Hematopoietic multipotent progenitor cell treated with erythropoietin and hydrocortisone succinate and interleukin-3 and kit ligand, for 6 days (in vitro differentiated cells): ENCODE results near the gene AFDN.
A peak's percentile ranks its signal among the peaks of the same experiment; 100 is the strongest.
"Not testable (repeated sequence)": the region's sequence is repeated elsewhere in the genome, so short reads cannot be mapped to it uniquely, and the experiment has no call there.

Source experiments
- DNase-seq: peaks from one replicate; pipeline ENCODE4 v3.0.0-alpha.2; 2015

The AFDN gene

DNA sequence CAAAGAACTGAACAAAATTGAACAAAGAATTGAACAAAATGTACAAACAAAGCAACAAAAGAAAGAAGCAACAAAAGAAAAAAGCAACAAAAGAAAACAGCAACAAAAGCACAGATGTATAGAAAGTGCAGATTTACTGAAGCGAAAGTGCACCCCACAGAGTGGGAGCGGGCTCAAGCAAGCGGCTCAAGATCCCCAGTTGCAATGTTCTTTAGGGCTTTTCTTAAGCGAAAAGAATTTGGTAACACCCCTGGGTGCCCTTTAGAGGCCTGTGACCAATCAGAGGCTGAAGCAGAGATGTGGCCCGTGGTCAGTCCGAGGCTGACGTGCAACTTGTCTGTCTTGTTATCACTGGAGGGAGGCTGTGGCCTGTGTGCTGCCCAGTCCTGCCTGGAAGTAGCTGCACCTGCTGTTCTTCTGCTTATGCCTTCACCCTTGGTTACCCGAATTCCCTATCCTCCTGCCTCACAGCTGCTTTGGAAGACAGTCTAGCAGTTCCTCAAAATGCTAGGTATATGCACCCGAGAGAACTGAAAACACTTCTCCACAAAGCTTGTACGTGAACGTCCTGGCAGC, 157.5 kb downstream of the AFDN start:
- no peak for DNase-seq

DNA sequence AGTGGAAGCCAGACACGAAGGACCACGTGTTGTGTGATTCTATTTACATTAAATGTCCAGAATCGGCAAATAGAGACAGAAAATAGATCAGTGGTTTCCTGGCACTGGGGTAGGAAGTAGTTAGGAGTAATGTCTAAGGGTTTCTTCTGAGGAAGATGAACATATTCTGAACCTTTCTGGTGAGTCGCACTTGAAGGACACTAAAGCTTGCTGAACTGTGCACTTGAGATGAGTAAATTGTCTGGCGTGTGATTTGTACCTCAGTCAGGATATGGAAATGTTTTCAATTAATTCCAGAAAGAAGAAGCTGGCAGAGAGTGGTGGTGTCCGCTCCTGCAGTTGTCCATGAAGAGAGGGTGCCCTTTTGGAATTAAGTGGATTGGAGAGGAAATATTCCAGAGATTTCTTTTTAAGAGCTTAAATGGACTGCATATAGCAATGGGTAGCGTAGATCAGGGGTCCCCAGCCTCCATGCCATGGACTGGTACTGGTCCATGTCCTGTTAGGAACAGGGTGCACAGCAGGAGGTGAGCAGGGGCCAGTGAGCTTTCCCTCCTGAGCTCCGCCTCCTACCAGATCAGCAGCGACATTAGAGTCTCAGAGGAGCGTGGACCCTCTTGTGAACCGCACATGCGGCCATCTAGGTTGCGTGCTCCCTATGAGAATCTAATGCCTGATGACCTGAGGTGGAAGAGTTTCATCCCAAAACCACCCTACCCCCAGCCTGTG, 158.3 kb downstream of the AFDN start:
- no peak for DNase-seq

DNA sequence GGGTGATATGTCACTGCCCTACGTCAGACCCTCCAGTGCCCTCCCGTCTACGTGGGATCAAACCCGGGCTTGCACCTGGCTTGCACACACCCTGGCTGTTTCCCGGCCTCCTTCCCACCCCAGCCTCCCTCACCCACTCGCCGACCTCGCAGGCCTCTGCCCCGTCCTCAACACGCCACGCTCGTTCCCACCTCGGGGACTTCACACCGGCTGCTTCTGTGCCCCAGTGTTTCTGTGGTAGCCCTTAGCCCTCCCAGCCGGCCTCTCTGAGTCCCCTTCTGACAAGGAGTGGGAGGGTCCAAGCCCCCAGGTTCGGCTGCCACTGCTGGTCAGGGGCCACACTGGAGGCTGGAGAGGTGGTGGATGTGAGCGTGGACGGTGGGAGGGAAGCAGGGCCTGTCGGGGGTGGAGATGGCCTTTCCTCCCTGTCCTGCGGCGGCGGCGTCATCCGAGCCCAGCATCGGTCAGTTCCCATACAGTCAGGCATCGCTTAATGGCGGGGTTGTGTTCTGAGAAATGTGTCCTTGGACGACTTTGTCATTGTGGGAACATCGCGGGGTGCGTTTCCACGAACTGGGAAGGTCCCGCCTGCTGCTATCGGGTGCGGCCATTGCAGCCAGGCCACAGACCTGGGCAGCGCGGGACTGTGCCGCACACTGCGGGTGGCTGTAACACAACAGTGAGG, 159.3 kb downstream of the AFDN start:
- DNase-seq = no peak

DNA sequence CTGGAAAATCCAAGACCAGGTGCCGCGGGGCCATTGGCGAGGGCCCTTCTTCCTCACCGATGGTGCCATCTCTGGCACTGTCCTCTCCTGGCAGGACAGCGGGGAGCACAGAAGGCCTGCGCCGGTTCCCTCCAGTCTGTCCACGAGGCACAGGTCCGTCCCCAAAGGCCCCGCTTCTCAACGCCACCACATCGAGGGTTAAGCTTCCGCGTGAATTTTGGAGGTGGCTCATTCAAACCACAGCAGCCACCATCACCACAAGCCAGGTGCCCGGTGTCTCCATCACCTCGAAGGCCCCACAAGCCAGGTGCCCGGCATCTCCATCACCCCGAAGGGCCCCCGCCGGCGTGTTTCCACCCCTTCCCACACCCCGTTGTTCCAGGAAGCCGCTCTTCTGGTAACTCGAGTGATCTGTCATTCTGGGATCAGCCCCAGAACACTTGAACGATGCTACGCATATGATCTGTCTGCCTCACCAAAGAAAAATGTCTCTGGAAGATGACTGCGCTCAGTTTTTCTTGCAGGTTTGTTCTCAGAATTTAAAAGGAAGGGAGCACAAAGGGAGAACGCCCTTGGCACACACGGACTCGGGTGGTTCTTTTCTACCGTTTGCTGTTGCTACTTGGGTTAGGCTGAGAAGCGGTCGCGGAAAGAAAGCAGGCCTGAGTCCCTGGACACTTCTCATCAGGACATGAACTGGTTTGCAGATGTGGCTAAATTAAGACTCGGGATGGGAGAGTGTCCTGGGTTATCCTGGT, 160.9 kb downstream of the AFDN start:
- DNase-seq = no peak

DNA sequence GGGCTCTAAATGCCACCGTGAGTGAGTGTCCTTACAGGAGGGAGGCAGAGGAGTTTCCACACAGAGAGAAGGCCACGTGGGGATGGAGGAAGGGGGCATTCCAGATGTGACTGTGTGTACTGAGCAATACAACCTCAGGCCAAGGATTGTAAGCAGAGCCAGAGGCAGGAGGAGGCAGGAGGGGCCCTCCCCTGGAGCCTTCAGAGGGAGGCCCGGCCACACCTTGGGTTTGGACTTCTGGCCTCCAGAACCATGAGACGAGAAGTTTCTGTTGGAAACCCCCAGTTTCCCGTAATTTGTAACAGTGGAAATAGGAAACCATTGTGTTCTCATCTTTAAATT, 161.4 kb downstream of the AFDN start:
- no peak for DNase-seq

DNA sequence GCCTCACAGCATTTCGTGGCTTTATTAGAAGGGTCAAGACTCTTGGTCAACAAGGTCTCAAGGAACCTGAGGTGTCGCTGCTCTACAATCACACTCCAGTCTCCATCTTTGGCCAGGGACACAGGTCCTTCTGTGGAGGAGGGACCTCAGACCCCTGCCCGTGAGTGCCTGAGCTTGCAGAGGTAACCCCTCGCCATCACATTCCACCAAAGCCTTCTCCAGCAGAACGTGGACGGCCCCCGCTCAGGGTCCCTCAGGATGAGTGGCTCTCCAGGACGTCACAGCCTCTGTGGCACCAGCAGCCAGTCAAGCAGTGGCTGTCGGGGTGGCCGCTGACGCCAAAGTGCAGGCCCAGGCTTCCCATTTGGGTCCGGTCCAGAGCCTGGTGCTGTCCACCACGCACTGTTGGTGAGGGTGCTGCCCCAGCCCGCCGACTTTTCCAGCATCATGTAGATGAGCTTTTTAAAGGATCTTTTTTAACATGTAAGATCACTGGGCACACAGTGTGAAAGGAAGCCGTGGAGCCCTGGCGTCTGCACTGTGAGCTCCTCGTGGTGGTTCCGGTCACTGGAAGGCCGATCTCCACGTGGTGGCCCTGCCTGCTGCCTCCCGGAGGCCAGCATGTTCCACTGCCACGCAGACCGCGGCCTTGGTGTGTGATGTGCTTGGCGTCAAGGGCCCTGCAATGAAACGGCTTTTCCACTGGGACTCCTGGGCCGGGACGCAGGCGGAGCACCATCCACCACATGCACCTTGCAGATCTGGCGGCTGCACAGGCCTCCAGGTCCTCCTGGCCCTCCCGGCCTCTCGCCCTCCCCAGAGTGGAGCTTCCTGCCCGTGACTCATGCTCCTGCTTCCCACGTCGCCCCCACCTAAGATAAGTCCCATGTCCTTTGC, 162.5 kb downstream of the AFDN start:
- no peak for DNase-seq

DNA sequence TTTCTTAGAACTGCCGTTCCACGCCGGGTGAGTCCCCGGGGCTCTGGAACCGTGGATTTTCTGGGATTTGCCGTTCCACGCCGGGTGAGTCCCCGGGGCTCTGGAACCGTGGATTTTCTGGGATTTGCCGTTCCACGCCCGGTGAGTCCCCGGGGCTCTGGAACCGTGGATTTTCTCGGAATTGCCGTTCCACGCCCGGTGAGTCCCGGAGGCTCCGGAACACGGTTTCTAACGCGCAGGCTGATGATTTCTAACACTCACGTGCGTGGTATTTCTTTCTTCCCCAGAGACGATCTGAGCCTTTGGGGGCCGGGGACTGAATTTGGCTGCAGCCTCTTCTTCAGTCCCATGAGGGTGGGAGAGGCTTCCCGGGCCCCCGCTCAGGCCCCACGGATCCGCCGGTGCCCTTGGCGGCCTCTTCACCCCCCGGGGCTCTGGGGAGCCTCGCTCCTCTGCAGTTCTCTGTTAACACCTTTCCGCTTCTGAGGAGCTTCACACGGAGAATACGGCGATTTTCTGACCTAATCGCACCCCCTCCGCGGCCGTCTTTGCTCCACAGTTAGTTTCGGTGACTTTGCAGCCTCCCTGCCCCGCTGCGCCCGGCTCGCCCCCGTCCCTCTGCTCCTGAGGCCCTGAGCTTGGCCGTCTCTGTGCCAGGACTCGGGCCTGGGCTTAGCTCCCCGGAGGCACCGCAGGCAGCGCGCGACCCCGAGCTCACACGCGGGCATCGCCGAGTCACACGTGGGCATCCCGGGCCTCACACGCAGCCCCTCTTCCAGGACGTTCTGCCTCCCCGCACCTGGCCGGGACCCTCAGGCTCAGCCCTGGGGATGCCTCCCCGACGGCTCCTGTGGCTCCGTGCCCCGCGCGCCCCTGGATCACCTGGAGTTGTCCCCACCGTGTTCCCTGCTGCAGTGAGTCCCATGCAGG, 163.6 kb downstream of the AFDN start:
- DNase-seq = no peak

DNA sequence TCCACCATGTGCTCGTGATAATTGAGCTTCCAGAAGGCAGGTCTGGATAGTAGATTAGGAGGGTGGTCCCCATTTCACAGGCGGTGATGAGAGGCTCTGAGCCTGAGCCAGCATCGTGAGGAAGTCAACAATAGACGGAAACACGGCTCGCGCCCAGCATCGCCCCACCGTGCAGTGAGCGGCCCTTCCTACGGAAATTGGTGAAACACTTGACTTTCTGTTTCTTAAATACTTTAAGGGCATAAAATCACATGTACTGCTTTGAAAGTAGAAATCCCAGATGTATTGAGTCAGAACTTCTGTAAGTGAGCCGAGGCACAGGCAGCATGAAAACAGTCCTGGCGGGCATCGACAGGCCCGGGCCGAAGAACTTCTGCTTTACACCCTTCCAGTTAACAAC, 166.5 kb downstream of the AFDN start:
- DNase-seq = no peak

DNA sequence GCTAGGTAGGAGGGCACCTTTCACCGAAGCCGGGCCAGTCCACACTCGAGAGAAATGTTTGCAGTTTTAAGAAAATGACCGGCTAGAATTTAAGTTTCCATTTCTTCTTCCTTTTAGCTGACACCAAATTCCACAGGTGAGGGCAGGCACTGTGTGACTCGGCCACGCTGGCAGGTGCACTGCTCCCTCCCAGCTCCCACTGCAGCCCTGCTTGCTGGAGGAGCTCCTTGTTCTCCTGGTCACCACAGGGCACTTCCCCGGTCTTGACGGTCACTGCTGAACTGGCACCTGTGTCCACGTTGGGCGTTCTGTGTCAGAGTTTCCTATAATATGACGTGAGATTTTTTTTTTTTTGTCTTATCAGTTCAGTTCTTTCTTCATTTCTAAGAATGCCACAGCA, 167.1 kb downstream of the AFDN start:
- DNase-seq = no peak

DNA sequence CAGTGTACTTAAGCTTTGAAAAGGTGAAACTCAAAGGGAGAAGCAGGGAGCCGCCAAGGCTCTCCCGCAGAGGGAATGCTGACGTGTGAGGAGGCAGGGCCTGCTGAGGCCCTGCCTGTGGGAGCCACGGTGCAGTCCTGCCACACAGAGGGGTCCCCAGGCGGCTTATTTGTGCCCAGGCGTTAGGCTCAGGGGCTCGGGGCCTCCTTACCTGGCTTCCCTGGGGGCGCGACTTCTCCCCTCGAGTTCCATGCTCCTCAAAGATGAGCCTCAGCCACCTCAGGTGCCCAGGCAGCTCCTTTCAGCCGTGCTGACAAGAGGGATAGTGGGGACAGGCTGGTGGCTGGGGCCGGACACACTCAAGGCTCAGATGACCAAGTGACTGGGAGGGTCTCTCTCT, 168.6 kb downstream of the AFDN start:
- no peak for DNase-seq

DNA sequence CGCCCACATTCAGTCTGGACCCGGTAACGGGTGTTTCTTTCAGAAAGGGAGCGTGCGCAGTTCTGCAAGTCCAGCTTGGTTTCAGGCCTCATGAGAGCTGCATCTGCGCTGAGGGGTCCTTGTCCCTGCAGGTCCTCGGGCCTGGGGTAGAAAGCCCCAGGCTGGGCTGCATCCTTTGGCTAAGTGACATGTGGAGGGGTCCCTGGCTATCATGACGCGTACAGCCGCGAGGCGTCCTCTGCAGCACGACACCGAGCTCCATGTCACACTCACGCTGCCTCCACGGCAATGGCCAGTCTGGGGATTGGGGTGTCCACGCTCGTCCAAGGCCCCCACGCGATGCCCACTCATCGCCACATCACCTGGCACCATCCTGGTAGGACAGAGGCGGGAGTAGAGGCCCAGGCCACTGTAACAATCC, 169.0 kb downstream of the AFDN start:
- DNase-seq = no peak

DNA sequence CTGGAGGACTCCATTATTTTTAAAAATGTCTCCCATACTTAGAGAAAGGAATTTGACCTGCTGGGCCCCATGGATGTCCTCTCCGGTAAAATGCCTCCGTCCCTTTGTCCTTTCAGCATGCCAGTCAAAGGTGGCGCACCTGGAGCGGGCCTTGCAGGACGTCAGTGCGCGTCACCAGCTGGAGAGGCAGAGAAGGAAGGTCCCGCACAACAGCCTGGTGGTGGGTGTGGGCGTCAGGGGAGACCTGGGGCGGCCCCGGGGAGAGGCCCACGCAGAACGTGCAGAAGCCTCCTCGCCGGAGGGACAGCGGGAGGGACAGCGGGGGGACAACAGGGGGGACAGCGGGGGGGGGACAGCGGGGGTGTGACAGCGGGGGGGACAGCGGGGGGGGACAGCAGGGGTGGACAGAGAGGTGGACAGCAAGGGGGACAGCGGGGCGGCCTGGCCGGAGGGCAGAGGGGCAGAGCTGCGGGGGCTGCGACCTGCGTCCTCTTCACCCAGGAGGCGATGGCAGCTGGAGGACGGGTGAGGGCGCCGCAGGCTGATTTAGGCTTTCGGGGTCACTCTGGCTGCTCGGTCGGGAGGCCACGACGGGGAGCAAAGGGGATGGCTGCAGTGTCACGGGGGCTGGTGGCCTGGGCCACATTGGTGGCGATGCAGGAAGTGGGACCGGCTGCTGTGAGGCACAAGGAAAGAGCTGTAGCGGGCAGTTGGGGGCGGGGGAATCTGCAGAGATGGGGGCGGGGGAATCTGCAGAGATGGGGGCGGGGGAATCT, 169.9 kb downstream of the AFDN start:
- DNase-seq = peak; percentile 37

DNA sequence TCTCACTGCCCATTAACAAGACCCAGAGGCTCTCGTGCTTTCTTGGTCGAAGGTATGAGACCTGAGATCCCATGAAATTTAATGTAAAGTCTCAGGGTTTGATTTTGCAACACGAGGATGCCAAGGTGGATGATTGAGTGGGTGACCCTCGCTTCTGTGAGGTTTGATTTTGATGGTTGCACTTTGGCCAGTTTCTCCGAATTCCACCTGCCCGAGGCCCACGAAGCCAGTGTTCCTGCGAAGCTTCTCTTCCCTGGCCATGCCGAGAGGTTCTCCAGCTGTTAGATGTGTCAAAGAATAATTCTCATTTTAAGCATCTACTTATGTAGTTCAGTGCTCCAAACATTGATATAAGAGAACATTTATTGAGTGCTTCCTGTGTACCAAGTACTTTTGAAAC, 170.9 kb downstream of the AFDN start, which contains the start of gene KIF25:
KIF25 (plus strand) TSS at position 30 of the 400 bp plus-strand sequence. CDS start 31,915 bp downstream, outside the sequence.
- DNase-seq = no peak

DNA sequence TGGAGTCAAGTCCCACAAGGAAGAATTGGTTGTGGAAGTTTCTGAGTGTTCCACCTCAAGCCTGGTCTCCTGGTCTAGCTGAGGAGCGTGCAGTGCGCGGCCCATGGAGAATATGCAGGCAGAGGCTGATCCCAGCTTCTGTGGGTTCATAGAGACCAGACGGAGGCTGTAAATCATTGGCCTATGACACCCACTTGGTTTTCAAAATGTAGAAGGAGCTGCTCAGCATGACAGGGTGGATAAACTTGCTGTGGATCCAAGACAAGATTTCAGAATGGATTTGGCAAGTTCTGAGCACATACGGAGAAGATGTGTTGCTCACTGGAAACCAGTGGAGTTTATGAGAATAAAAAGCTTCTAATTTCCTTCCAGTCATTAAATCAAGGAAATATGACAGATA, 171.5 kb downstream of the AFDN start:
- DNase-seq = no peak

DNA sequence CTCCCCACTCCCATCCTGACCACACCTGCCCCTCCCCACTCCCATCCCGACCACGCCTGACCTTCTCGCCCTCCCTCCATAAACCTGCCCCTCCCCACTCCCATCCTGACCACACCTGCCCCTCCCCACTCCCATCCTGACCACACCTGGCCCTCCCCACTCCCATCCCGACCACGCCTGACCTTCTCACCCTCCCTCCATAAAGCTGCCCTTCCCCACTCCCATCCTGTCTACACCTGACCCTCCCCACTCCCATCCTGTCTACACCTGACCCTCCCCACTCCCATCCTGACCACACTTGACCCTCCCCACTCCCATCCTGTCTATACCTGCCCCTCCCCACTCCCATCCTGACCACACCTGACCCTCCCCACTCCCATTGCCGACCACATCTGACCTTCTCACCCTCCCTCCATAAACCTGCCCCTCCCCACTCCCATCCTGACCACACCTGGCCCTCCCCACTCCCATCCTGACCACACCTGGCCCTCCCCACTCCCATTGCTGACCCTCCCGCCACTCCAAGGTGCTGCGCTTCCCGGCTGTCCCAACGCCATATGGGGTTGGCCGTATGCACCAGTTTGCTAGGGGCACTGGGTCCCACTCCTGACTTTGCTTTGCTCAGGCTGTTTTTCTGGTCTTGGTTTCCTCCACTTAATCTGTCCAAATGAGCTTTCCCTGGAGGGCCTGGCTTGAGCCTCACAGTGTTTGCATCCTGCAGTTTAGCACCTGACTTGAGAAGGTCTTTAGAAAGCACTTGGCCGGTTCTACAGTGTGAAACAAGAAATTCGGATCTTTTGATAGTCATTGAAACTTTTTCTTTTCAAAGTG, 173.7 kb downstream of the AFDN start:
- DNase-seq = no peak

DNA sequence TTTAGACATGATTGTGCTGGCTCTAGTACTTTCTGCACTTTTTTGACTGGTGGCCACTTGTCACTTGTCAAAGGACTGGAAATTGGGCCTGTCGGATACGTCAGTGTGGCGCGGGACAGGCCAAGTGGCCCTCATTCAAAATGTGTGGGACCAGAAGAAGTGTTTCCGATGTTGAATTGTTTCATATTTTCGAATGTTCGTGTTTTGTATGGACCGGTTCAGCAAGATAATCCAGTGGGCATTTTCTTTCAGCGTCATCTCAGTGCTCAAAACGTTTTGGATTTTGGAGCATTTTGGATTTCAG, 174.3 kb downstream of the AFDN start:
- no peak for DNase-seq

DNA sequence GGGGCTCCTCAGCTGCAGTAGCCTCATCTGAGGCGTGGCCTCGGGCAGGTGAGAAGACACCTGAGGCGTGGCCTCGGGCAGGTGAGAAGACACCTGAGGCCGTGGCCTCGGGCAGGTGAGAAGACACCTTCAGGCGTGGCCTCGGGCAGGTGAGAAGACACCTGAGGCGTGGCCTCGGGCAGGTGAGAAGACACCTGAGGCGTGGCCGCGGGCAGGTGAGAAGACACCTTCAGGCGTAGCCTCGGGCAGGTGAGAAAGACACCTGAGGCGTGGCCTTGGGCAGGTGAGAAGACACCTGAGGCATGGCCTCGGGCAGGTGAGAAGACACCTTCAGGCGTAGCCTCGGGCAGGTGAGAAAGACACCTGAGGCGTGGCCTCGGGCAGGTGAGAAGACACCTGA, 174.8 kb downstream of the AFDN start:
- DNase-seq = not testable (repeated sequence)

DNA sequence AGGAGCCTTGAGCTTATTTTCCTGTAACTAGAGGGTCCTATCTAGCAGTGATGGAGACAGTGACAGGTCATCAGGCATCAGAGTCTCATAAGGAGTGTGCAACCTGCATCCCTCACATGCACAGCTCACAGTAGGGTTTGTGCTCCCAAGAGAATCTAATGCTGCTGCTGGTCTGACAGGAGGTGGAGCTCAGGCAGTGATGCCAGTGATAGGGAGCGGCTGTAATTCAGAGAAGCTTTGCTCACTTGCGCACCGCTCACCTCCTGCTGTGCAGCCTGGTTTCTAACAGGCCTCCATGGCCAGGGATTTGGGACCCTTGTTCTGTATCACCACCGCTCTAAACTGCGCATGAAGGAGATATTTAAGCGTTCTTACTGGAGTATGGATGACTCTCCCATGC, 176.1 kb downstream of the AFDN start:
- DNase-seq = no peak

DNA sequence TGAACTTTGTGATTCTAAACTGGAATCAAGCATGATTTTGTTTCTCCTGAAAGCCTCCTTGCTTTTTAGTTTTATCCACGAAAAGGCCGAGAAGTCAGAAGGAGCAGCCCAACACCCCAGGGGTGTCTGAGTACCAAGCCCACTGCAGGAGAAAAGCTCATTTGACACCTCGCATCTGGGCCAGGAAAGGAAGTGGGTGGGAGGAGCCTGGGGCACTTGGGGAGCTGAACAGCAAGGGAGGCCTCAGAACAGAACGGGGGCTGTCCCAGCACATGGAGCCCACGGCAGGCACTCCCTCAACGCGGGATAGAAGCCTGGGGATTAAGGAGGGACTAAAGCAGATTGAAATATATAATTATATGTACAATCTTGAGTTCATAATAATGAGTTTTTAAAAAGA, 177.3 kb downstream of the AFDN start:
- DNase-seq = no peak

DNA sequence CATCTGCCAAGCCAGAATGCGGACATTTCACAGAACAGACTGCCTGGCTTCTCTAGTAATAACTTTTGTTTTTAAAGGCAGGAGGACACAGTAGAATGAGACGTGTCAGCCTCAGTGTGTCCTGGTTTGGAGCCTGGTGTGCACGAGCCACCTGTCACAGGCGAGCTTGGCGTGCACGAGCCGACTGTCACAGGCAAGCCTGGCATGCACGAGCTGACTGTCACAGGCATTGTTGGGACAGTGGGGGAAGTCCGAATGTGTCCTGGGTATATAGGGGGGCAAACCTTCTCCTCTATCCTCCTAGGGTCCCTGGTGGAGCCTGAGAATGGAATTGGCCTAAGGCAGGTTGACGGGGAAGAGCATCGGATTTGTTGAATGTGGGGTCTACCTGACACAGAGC, 178.2 kb downstream of the AFDN start:
- no peak for DNase-seq
